Neural cell (in vitro differentiated cells): Measurements from ENCODE around the gene PCDH10. TPM values are rescaled to one million over a fixed set of nuclear protein-coding genes. Genes with fewer than 3 reads are reported as not detected.

Source experiments
- H2AFZ ChIP-seq: fragments of 200-600, 300-800 bp; sonication (generic), shearing (Covaris generic); 2 replicates; pipeline ENCODE4 v1.6.0; 2014; ENCODE audit warnings: low read depth, mild to moderate bottlenecking, antibody characterized with exemption, low read length, moderate library complexity
- H3F3A ChIP-seq: fragments of 200-600 bp; shearing (Covaris generic); 2 replicates; pipeline ENCODE4 v1.6.1; 2016; ENCODE audit warnings: mild to moderate bottlenecking, moderate library complexity, mixed read lengths, antibody characterized with exemption, low read length; ENCODE audit not compliant: insufficient read depth, poor library complexity, severe bottlenecking
- H3K27ac ChIP-seq: fragments of 200-600, 300-800 bp; sonication (generic), shearing (Covaris generic); 2 replicates; pipeline ENCODE4 v1.5.1; 2014; ENCODE audit warnings: mild to moderate bottlenecking, low read length, moderate library complexity
- H3K27me3 ChIP-seq: fragments of 300-800, 200-600 bp; sonication (generic), shearing (Covaris generic); 2 replicates; pipeline ENCODE4 v1.6.0; 2014; ENCODE audit warnings: mild to moderate bottlenecking, low read depth, low read length, moderate library complexity; ENCODE audit not compliant: insufficient read depth
- H3K36me3 ChIP-seq: fragments of 300-800, 200-600 bp; sonication (generic), shearing (Covaris generic); 2 replicates; pipeline ENCODE4 v1.5.1; 2014; ENCODE audit warnings: mild to moderate bottlenecking, antibody characterized with exemption, low read length, moderate library complexity; ENCODE audit not compliant: insufficient read depth
- H3K4me2 ChIP-seq: fragments of 300-800, 200-600 bp; sonication (generic), shearing (Covaris generic); 2 replicates; pipeline ENCODE4 v1.6.0; 2014; ENCODE audit warnings: mild to moderate bottlenecking, low read length
- H3K4me3 ChIP-seq: fragments of 300-800, 200-600 bp; sonication (generic), shearing (Covaris generic); 2 replicates; pipeline ENCODE4 v1.5.1; 2014; ENCODE audit warnings: mild to moderate bottlenecking, low read length, moderate library complexity
- H3K79me2 ChIP-seq: fragments of 200-600 bp; shearing (Covaris generic); replicated peaks from 2 replicates; pipeline ENCODE4 v1.6.0; 2014; ENCODE audit warnings: mild to moderate bottlenecking, low read length, moderate library complexity; ENCODE audit not compliant: insufficient read depth
- H3K9ac ChIP-seq: fragments of 300-800, 200-600 bp; sonication (generic), shearing (Covaris generic); 2 replicates; pipeline ENCODE4 v1.6.1; 2016; ENCODE audit warnings: mild to moderate bottlenecking, low read length, mixed read lengths
- H3K9me2 ChIP-seq: fragments of 200-600 bp; shearing (Covaris generic); 2 replicates; pipeline ENCODE4 v1.6.1; 2016; ENCODE audit warnings: mild to moderate bottlenecking, low read length, mixed read lengths; ENCODE audit not compliant: insufficient read depth
- H3K9me3 ChIP-seq: fragments of 200-600, 300-800 bp; sonication (generic), shearing (Covaris generic); 2 replicates; pipeline ENCODE4 v1.6.1; 2016; ENCODE audit warnings: mild to moderate bottlenecking, mixed run types, low read length, moderate library complexity, mixed read lengths
- H4K20me1 ChIP-seq: fragments of 200-600 bp; shearing (Covaris generic); 2 replicates; pipeline ENCODE4 v1.6.1; 2016; ENCODE audit warnings: mild to moderate bottlenecking, mixed run types; ENCODE audit not compliant: insufficient read depth
- EP300 ChIP-seq: fragments of 450-650 bp; conservative IDR thresholded peaks from 2 replicates; pipeline ENCODE4 v1.6.1; 2014; ENCODE audit warnings: antibody characterized with exemption, mild to moderate bottlenecking, moderate library complexity; ENCODE audit not compliant: poor library complexity, severe bottlenecking
- EZH2 ChIP-seq: fragments of 200-600, 300-800 bp; shearing (Covaris generic), sonication (generic); IDR thresholded peaks from 2 replicates; pipeline ENCODE4 v1.6.1; 2014; ENCODE audit warnings: antibody characterized with exemption, low read length, borderline replicate concordance, mild to moderate bottlenecking; ENCODE audit not compliant: insufficient read depth, poor library complexity, severe bottlenecking
- MXI1 ChIP-seq: fragments of 450-650 bp; conservative IDR thresholded peaks from 2 replicates; pipeline ENCODE4 v1.6.1; 2014; ENCODE audit warnings: antibody characterized with exemption, mild to moderate bottlenecking; ENCODE audit not compliant: poor library complexity, severe bottlenecking
- POLR2AphosphoS5 ChIP-seq: IDR thresholded peaks from 2 replicates; pipeline ENCODE4 v1.6.1; 2012
- RAD21 ChIP-seq: fragments of 450-650 bp; conservative IDR thresholded peaks from 2 replicates; pipeline ENCODE4 v1.6.1; 2014; ENCODE audit warnings: antibody characterized with exemption, mild to moderate bottlenecking, moderate library complexity
- SMC3 ChIP-seq: fragments of 450-650 bp; conservative IDR thresholded peaks from 2 replicates; pipeline ENCODE4 v1.6.1; 2014; ENCODE audit warnings: antibody characterized with exemption, mild to moderate bottlenecking, moderate library complexity; ENCODE audit not compliant: poor library complexity
- TAF1 ChIP-seq: IDR thresholded peaks from 2 replicates; pipeline ENCODE4 v1.6.1; 2012; ENCODE audit warnings: low read depth
- polyA plus RNA-seq: library from polyadenylated mRNA; depleted of rRNA; stranded (reverse); fragments of >200 nt; gene quantifications from 2 replicates; pipeline ENCODE4 v1.2.3, GENCODE V29; 2014
- TF ChIP-seq, protein P1 (sequence below): IDR thresholded peaks from 2 replicates; pipeline ENCODE4 v1.6.1; 2012; ENCODE audit warnings: borderline replicate concordance
- TF ChIP-seq, protein P2 (sequence below): fragments of 450-650 bp; IDR thresholded peaks from 2 replicates; pipeline ENCODE4 v1.5.1; 2014; ENCODE audit warnings: antibody characterized with exemption, mild to moderate bottlenecking, moderate library complexity; ENCODE audit not compliant: poor library complexity, severe bottlenecking

The PCDH10 gene
- polyA plus RNA-seq, 1 donor from 2014 or later = 37.0 TPM

DNA sequence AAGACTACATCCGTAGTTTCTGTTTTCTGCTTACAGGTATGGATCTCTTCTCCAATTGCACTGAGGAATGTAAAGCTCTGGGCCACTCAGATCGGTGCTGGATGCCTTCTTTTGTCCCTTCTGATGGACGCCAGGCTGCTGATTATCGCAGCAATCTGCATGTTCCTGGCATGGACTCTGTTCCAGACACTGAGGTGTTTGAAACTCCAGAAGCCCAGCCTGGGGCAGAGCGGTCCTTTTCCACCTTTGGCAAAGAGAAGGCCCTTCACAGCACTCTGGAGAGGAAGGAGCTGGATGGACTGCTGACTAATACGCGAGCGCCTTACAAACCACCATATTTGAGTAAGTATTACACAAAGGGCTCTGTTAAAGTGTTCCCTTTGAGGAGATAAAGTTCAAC is 13.8 kb downstream of the PCDH10 start:
- H3K9me3 ChIP-seq = no peaks in the 10 kb centered on the region
- no peaks in the 10 kb centered on the region for H3F3A ChIP-seq
- peaks cover 8% of the 10 kb centered on the region for H3K36me3 ChIP-seq
- H3K4me2 ChIP-seq = no peak overlapping the region
- no peaks in the 10 kb centered on the region for H4K20me1 ChIP-seq
- H3K79me2 ChIP-seq = no peaks in the 10 kb centered on the region
- H3K9ac ChIP-seq = no peak overlapping the region
- no peak overlapping the region for H3K27ac ChIP-seq
- H3K9me2 ChIP-seq = no peaks in the 10 kb centered on the region
- TF ChIP-seq RAD21 (no peak), TAF1 (no peak)
- H2AFZ ChIP-seq = no peak overlapping the region
- no peak overlapping the region for H3K4me3 ChIP-seq
- no peaks in the 10 kb centered on the region for H3K27me3 ChIP-seq

DNA sequence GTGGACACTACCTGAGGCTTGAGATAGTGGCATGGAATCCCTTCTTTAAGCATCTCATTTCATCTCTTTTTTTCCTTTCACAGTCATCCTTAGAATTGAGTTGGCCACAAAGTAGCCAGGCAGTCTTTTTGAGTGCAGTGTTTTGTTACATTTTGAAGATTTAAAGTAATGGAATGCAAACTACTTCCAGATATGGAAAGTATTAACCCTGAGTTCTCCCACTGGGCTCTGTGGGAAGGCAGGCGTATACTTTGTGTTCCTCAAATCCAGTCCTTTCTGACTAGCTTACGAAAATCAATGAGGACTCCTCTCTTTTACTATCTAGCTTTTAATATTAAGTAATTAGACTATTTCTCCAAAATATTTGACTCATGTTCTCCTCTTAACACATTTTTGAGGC is 29.9 kb downstream of the PCDH10 start:
- H2AFZ ChIP-seq = no peak overlapping the region
- H3K36me3 ChIP-seq = no peaks in the 10 kb centered on the region
- no peak overlapping the region for H3K4me2 ChIP-seq
- no peaks in the 10 kb centered on the region for H3K9me2 ChIP-seq
- no peaks in the 10 kb centered on the region for H3F3A ChIP-seq
- H3K9ac ChIP-seq = no peak overlapping the region
- TF ChIP-seq EZH2 (no peak), EP300 (no peak), TAF1 (no peak), MXI1 (no peak), RAD21 (no peak), SMC3 (no peak), POLR2AphosphoS5 (no peak)
- TF ChIP-seq, protein P1, sequence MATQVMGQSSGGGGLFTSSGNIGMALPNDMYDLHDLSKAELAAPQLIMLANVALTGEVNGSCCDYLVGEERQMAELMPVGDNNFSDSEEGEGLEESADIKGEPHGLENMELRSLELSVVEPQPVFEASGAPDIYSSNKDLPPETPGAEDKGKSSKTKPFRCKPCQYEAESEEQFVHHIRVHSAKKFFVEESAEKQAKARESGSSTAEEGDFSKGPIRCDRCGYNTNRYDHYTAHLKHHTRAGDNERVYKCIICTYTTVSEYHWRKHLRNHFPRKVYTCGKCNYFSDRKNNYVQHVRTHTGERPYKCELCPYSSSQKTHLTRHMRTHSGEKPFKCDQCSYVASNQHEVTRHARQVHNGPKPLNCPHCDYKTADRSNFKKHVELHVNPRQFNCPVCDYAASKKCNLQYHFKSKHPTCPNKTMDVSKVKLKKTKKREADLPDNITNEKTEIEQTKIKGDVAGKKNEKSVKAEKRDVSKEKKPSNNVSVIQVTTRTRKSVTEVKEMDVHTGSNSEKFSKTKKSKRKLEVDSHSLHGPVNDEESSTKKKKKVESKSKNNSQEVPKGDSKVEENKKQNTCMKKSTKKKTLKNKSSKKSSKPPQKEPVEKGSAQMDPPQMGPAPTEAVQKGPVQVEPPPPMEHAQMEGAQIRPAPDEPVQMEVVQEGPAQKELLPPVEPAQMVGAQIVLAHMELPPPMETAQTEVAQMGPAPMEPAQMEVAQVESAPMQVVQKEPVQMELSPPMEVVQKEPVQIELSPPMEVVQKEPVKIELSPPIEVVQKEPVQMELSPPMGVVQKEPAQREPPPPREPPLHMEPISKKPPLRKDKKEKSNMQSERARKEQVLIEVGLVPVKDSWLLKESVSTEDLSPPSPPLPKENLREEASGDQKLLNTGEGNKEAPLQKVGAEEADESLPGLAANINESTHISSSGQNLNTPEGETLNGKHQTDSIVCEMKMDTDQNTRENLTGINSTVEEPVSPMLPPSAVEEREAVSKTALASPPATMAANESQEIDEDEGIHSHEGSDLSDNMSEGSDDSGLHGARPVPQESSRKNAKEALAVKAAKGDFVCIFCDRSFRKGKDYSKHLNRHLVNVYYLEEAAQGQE = no peak
- TF ChIP-seq, protein P2, sequence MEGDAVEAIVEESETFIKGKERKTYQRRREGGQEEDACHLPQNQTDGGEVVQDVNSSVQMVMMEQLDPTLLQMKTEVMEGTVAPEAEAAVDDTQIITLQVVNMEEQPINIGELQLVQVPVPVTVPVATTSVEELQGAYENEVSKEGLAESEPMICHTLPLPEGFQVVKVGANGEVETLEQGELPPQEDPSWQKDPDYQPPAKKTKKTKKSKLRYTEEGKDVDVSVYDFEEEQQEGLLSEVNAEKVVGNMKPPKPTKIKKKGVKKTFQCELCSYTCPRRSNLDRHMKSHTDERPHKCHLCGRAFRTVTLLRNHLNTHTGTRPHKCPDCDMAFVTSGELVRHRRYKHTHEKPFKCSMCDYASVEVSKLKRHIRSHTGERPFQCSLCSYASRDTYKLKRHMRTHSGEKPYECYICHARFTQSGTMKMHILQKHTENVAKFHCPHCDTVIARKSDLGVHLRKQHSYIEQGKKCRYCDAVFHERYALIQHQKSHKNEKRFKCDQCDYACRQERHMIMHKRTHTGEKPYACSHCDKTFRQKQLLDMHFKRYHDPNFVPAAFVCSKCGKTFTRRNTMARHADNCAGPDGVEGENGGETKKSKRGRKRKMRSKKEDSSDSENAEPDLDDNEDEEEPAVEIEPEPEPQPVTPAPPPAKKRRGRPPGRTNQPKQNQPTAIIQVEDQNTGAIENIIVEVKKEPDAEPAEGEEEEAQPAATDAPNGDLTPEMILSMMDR = no peak
- H3K27me3 ChIP-seq = no peaks in the 10 kb centered on the region
- H4K20me1 ChIP-seq = no peaks in the 10 kb centered on the region
- H3K27ac ChIP-seq = no peak overlapping the region
- no peaks in the 10 kb centered on the region for H3K79me2 ChIP-seq
- H3K9me3 ChIP-seq = no peaks in the 10 kb centered on the region
- H3K4me3 ChIP-seq = no peak overlapping the region

DNA sequence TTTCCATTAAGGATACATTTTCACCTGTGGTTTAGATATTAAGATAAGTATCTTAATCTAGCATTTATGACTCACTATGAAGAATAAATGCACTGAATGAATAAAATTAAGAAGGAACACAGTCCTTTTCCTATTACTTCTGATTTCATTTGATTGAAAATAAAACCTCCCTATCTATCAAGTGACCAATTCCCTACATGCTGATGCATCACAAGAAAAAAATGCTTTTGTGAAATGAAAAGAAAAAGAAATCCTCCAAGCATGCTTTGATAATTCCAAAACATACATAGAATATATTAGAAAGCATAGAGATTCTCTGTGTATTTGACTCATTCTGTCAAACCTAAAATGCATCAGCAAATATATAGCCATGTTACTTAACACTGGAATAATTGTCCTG is 37.1 kb downstream of the PCDH10 start:
- no peak overlapping the region for H3K9ac ChIP-seq
- no peaks in the 10 kb centered on the region for H3F3A ChIP-seq
- TF ChIP-seq, protein P2 = no peak
- TF ChIP-seq, protein P1 = no peak
- no peaks in the 10 kb centered on the region for H3K27me3 ChIP-seq
- H3K4me2 ChIP-seq = no peak overlapping the region
- no peak overlapping the region for H3K4me3 ChIP-seq
- no peaks in the 10 kb centered on the region for H4K20me1 ChIP-seq
- H3K36me3 ChIP-seq = no peaks in the 10 kb centered on the region
- no peaks in the 10 kb centered on the region for H3K9me2 ChIP-seq
- H2AFZ ChIP-seq = no peak overlapping the region
- no peaks in the 10 kb centered on the region for H3K9me3 ChIP-seq
- no peak overlapping the region for H3K27ac ChIP-seq
- no peaks in the 10 kb centered on the region for H3K79me2 ChIP-seq
